Astrocyte (in vitro differentiated cells and primary cell): ENCODE measurements around the gene NUDT15.

Source experiments
- CTCF ChIP-seq: IDR thresholded peaks from 2 replicates; pipeline ENCODE4 v1.5.1; 2011; ENCODE audit warnings: low read depth, mild to moderate bottlenecking, inconsistent platforms, low read length, moderate library complexity; ENCODE audit not compliant: insufficient read depth
- EZH2 ChIP-seq: IDR thresholded peaks from 2 replicates; pipeline ENCODE4 v1.6.1; 2012; ENCODE audit warnings: mild to moderate bottlenecking, low read length, inconsistent platforms; ENCODE audit not compliant: insufficient read depth

- TF ChIP-seq CTCF (no peak), EZH2 (no peak)
Measured at GRCh38 chr13:48093588-48093987, 56.1 kb downstream of the NUDT15 start.
